Dermis blood vessel endothelial cell (primary cell): ENCODE measurements around the gene SPTAN1. TPM values are rescaled to one million over a fixed set of nuclear protein-coding genes. Genes with fewer than 3 reads are reported as not detected.

Experiments
- DNase-seq: peaks from one replicate; pipeline ENCODE4 v3.0.0; 2010
- total RNA-seq: library from RNA; depleted of rRNA; stranded (reverse); fragments of >200 nt; gene quantifications from 2 replicates; pipeline ENCODE4 v1.2.3, GENCODE V29; 2014

Gene SPTAN1
- total RNA-seq, 1 donor from 2014 or later = 505 TPM

- no peak for DNase-seq
Observed at GRCh38 chr9:128607642-128608350, 55.4 kb downstream of the SPTAN1 start.

GRCh38 chr9:128610897-128611296, 58.5 kb downstream of the SPTAN1 start:
- DNase-seq = no peak

GRCh38 chr9:128611600-128612394, 59.4 kb downstream of the SPTAN1 start:
- no peak for DNase-seq

- DNase-seq = no peak
Observed at GRCh38 chr9:128614728-128615127, 62.3 kb downstream of the SPTAN1 start.

GRCh38 chr9:128615571-128615970, 63.2 kb downstream of the SPTAN1 start:
- DNase-seq = no peak

- no peak for DNase-seq
Observed at GRCh38 chr9:128617943-128618342, 65.6 kb downstream of the SPTAN1 start.

GRCh38 chr9:128619127-128619526, 66.7 kb downstream of the SPTAN1 start:
- no peak for DNase-seq

GRCh38 chr9:128619779-128620178, 67.4 kb downstream of the SPTAN1 start:
- DNase-seq = no peak

- no peak for DNase-seq
Observed at GRCh38 chr9:128621730-128622455, 69.5 kb downstream of the SPTAN1 start.

- DNase-seq = no peak
Observed at GRCh38 chr9:128624566-128624965, 72.2 kb downstream of the SPTAN1 start.

GRCh38 chr9:128625391-128626146, 73.2 kb downstream of the SPTAN1 start:
- no peak for DNase-seq

- DNase-seq = no peak
Observed at GRCh38 chr9:128626181-128626580, 73.8 kb downstream of the SPTAN1 start.

- no peak for DNase-seq
Observed at GRCh38 chr9:128627127-128627715, 74.8 kb downstream of the SPTAN1 start.

GRCh38 chr9:128627906-128628305, 75.5 kb downstream of the SPTAN1 start:
- DNase-seq = no peak

- DNase-seq = no peak
Observed at GRCh38 chr9:128628471-128629048, 76.2 kb downstream of the SPTAN1 start.

GRCh38 chr9:128629136-128629535, 76.7 kb downstream of the SPTAN1 start:
- DNase-seq = no peak

GRCh38 chr9:128629852-128630545, 77.6 kb downstream of the SPTAN1 start:
- DNase-seq = no peak

- DNase-seq = no peak
Observed at GRCh38 chr9:128631636-128632035, 79.2 kb downstream of the SPTAN1 start.

GRCh38 chr9:128632066-128632465, 79.7 kb downstream of the SPTAN1 start:
- DNase-seq = no peak

- DNase-seq = no peak
Observed at GRCh38 chr9:128632486-128632885, 80.1 kb downstream of the SPTAN1 start.

- DNase-seq = no peak
Observed at GRCh38 chr9:128633057-128633456, 80.7 kb downstream of the SPTAN1 start.
